HepG2 (cell line): Measurements from ENCODE around the gene SPIRE1.

Experiments used
- ADNP ChIP-seq: sonication (generic); formaldehyde crosslinking; IDR thresholded peaks from 2 replicates; pipeline ENCODE4 v1.4.0; 2020; ENCODE audit warnings: missing genetic modification reagents
- CTCF ChIP-seq: sonication (generic); formaldehyde crosslinking; IDR thresholded peaks from 2 replicates; pipeline ENCODE4 v1.5.0; 2020; ENCODE audit warnings: mild to moderate bottlenecking, missing genetic modification reagents, moderate library complexity
- NFIC ChIP-seq: IDR thresholded peaks from 2 replicates; pipeline ENCODE4 v1.6.1; 2012; ENCODE audit warnings: mild to moderate bottlenecking, low read length, inconsistent platforms
- POLR2A ChIP-seq, 2 experiments: IDR thresholded peaks; 2 replicates each; pipeline ENCODE4 v1.6.1; 2011; ENCODE audit warnings: low read depth in 2 of 2, low read length in 2 of 2, mild to moderate bottlenecking in 1 of 2, moderate library complexity in 1 of 2; ENCODE audit not compliant: insufficient read depth in 1 of 2
- RFX5 ChIP-seq: IDR thresholded peaks from 2 replicates; pipeline ENCODE4 v1.6.1; 2011; ENCODE audit warnings: low read depth, low read length, improper control_type of control experiment
- ZBTB42 ChIP-seq: sonication (generic); formaldehyde crosslinking; IDR thresholded peaks from 2 replicates; pipeline ENCODE4 v1.5.0; 2020; ENCODE audit warnings: mild to moderate bottlenecking, missing genetic modification reagents
- TF ChIP-seq, protein P1 (sequence below), 2 experiments: IDR thresholded peaks; 2 replicates each; pipeline ENCODE4 v1.6.1; 2011 to 2012; ENCODE audit warnings: low read length in 2 of 2, borderline replicate concordance in 1 of 2, low read depth in 1 of 2, mild to moderate bottlenecking in 1 of 2, moderate library complexity in 1 of 2

- TF ChIP-seq POLR2A (IDR thresholded peaks at IDR 0.05; ENCODE audit: insufficient read depth in 1 of 2, low read depth in 2 of 2, low read length in 2 of 2) (no peak), RFX5 (no peak), CTCF (no peak), ZBTB42 (CRISPR knock-in tag) (no peak), ADNP (CRISPR knock-in tag) (no peak), NFIC (no peak)
- TF ChIP-seq, protein P1, sequence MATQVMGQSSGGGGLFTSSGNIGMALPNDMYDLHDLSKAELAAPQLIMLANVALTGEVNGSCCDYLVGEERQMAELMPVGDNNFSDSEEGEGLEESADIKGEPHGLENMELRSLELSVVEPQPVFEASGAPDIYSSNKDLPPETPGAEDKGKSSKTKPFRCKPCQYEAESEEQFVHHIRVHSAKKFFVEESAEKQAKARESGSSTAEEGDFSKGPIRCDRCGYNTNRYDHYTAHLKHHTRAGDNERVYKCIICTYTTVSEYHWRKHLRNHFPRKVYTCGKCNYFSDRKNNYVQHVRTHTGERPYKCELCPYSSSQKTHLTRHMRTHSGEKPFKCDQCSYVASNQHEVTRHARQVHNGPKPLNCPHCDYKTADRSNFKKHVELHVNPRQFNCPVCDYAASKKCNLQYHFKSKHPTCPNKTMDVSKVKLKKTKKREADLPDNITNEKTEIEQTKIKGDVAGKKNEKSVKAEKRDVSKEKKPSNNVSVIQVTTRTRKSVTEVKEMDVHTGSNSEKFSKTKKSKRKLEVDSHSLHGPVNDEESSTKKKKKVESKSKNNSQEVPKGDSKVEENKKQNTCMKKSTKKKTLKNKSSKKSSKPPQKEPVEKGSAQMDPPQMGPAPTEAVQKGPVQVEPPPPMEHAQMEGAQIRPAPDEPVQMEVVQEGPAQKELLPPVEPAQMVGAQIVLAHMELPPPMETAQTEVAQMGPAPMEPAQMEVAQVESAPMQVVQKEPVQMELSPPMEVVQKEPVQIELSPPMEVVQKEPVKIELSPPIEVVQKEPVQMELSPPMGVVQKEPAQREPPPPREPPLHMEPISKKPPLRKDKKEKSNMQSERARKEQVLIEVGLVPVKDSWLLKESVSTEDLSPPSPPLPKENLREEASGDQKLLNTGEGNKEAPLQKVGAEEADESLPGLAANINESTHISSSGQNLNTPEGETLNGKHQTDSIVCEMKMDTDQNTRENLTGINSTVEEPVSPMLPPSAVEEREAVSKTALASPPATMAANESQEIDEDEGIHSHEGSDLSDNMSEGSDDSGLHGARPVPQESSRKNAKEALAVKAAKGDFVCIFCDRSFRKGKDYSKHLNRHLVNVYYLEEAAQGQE (IDR thresholded peaks at IDR 0.05; ENCODE audit: borderline replicate concordance in 1 of 2, low read depth in 1 of 2, low read length in 2 of 2) = no peak
Measured at GRCh38 chr18:12492907-12493306, 165.0 kb downstream of the SPIRE1 start.
